Cardiac fibroblast (primary cell): ENCODE results near the gene OSCP1.
A peak's percentile ranks its signal among the peaks of the same experiment; 100 is the strongest.

Experiments
- DNase-seq, 2 donors: peaks; one replicate each; pipeline versions ENCODE4 v3.0.0 to v3.0.0-alpha.2; 2010; ENCODE audit warnings: low read depth in 2 of 2
- H3K4me3 ChIP-seq, 2 donors: replicated peaks in 1 of 2; 1 replicate in 1 of 2; 2 replicates in 1 of 2; pipeline ENCODE4 v1.5.1; 2011; ENCODE audit warnings: low read depth in 2 of 2, low read length in 2 of 2, mild to moderate bottlenecking in 2 of 2, moderate library complexity in 1 of 2
- TF ChIP-seq, protein P1 (sequence below): IDR thresholded peaks from one replicate; pipeline ENCODE4 v1.5.1; 2011; ENCODE audit warnings: low read depth, mild to moderate bottlenecking, low read length, inconsistent platforms

Gene OSCP1

DNA sequence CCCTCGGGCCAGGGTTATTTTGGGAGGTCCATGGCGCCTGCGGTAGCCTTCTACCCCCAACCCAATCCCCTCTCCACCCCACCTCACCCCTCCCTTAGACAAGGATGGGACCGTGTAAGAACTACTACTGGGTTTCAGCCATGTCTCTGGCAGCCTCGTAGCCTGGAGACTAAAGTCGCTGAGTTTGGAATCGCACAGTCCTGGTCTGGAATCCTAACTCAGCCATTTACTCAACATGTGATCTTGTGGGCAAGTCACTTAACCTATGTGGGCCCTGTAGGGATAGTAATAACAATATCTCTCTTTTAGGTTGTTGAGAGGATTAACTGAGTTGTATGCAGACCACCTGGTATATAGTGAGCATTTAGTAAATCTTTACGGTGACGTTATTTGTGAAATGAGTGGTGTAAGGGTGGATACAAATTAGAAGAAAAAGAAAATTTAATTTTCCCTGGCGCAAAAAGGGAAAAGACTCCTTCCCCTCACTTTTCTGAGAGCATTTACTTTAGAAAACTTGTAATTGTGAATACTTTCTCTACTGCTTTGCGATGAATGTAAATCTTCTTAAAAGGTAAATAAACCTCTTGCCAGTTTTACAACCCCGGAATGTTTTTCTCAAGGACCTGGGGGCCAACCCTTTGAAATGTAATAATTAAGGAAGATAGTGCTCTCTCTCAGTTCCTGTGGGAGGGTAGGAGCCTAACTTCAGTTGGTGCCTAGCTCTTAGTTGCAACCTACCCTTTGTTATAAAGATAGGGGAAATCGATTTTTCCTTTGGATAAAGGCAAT lies 14.5 kb upstream of the OSCP1 start:
- DNase-seq, result peak in 1 of 2 donors; percentile 40
- TF ChIP-seq, protein P1, sequence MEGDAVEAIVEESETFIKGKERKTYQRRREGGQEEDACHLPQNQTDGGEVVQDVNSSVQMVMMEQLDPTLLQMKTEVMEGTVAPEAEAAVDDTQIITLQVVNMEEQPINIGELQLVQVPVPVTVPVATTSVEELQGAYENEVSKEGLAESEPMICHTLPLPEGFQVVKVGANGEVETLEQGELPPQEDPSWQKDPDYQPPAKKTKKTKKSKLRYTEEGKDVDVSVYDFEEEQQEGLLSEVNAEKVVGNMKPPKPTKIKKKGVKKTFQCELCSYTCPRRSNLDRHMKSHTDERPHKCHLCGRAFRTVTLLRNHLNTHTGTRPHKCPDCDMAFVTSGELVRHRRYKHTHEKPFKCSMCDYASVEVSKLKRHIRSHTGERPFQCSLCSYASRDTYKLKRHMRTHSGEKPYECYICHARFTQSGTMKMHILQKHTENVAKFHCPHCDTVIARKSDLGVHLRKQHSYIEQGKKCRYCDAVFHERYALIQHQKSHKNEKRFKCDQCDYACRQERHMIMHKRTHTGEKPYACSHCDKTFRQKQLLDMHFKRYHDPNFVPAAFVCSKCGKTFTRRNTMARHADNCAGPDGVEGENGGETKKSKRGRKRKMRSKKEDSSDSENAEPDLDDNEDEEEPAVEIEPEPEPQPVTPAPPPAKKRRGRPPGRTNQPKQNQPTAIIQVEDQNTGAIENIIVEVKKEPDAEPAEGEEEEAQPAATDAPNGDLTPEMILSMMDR, result no peak
- H3K4me3 ChIP-seq, result peak overlapping the region; percentile 88 to 93

DNA sequence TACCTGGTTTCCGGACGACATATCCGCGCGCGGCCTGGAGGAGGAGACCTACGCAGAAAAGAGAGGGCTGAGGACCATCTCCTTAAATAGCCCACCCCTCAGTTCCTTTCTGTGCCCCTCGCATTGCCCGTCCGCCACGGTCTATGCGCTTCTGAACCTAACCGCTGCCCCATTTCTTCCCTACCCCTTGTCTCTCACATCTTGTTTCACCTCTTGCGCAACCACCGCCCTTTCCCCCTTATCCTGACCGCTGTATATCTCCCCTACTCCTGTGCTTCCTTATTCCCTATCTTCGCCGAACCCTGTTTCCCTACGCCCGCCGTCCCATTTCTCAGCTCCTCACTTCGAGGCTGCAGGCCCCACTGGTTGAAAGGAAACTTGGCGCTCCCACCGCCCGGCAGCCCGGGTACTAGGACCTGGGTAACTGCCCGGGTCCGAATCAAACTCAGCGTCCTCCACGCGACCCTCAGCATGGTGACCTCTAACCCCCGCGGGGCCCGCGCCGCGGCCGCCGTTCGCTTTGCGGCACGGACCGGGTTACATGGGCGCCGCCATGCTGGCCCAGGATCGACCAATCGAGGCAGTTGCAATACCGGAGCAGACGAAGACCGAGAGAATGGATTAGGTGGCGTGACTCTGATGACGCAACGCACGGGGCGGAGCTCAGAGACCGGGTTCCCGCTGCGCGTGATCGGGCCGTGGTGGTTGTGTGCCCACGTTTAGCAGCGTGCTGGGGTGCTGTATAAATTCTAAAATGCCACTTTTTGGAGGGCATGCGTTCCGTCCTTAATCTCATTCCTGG lies 13.8 kb upstream of the OSCP1 start, which contains the start of gene MRPS15:
Gene MRPS15, minus strand, starts transcription at position 582 of the 802 bp plus-strand sequence. Its CDS starts 109 bp downstream, at position 473.
- DNase-seq, result peak; percentile 96 to 97
- TF ChIP-seq, protein P1, result no peak
- peak within 1 kb of the TSS; percentile 88 to 93 for H3K4me3 ChIP-seq

DNA sequence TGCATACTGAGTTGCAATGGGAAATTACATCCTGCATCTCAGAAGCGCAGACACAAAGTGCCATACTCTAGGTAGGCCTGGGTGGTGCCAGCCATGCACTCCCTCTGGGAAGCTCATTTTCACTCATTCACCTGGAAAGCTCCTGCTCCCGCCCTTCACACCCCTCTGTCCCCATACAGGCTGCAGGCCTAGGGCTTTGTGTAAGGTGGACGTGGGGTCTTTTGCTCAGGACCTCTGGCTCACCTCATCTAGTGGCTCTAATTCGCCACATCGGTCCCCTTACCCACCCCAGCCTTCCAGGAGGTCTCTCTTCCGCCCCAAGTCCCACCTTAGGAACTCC lies 13.2 kb upstream of the OSCP1 start:
- DNase-seq, result no peak
- TF ChIP-seq, protein P1, result no peak
- peak overlapping the region; percentile 88 to 93 for H3K4me3 ChIP-seq

DNA sequence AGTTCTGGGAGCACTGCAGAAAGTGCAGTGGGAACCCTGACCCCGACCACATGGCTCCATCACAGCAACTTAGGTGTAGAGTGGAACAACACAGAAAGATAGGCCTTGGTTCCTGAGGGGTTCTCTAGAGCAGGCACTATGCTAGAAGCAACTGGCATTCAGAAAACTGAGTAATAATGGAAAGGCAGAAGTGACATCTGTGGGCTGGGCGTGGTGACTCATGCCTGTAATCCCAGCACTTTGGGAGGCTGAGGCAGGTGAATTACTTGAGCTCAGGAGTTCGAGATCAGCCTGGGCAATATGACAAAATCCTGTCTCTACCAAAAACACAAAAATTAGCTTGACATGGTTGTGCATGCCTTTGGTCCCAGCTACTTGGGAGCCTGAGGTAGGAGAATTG lies 8.7 kb upstream of the OSCP1 start:
- no peak overlapping the region for H3K4me3 ChIP-seq
- no peak for DNase-seq

DNA sequence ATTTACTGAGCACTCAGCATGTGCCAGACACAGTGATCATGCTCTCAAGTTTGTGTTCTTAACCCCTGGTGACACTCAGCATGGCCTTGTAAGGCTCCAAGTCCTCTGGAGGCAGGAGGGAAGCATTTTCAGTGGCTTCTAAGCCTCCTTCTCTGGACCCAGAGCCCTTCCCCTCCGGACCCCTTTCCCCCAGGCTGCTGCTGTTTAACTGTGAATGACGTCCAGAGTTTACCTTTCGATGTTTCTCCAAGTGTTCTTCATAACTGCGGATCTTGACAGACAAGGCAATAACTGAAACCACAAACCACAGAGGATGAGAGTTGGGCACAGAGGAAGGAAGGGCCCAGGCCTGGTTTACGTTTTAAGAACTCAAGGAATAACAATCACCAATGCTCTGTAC lies 7.4 kb upstream of the OSCP1 start:
- DNase-seq, result no peak
- no peak overlapping the region for H3K4me3 ChIP-seq
- TF ChIP-seq, protein P1, result no peak

More for the DNA sequence above, 8.7 kb upstream of the OSCP1 start:
- TF ChIP-seq, protein P1, result no peak

DNA sequence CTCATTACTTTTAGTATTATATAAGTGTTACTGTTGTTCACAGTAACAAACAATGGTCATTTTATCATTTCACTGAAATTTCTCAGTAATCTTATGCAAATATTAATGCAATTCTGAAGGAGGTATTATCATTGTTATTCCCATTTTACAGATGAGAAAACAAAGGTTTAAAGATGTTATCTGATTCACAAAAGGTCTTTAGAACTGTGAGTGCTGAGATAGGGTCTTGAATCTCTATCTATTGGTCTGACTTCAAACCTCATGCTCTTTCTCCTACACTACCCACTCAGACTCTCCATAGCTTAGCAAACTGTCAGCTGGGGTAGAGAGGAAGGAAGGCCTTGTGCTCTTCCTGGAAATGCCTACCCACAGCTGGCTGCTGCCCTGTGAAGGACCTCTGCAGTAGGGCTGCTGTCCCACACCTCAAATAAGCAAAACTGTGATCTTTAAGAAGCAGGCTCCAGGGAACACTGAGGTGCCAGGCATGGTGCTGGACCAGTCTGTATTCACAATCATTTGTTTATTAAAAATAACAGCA lies 6.2 kb upstream of the OSCP1 start:
- no peak for DNase-seq
- no peak overlapping the region for H3K4me3 ChIP-seq
- TF ChIP-seq, protein P1, result no peak
